Activated CD8-positive, alpha-beta memory T cell treated with anti-CD3 and anti-CD28 coated beads for 4 hours (primary cell): Measurements from ENCODE around the gene IGF1R.

ENCODE experiments used
- DNase-seq, 2 donors: peaks; one replicate each; pipeline ENCODE4 v3.0.0-alpha.2; 2020; ENCODE audit warnings: low read depth in 2 of 2

The IGF1R gene

GRCh38 chr15:98884894-98885293 lies 236.6 kb downstream of the IGF1R start:
- no peak for DNase-seq

- DNase-seq: no peak
Observed at GRCh38 chr15:98887976-98888375, 239.6 kb downstream of the IGF1R start.

GRCh38 chr15:98888820-98889479 lies 240.6 kb downstream of the IGF1R start:
- no peak for DNase-seq

- no peak for DNase-seq
Observed at GRCh38 chr15:98889930-98890695, 241.8 kb downstream of the IGF1R start.

GRCh38 chr15:98891301-98891700 lies 243.0 kb downstream of the IGF1R start:
- no peak for DNase-seq

DNA sequence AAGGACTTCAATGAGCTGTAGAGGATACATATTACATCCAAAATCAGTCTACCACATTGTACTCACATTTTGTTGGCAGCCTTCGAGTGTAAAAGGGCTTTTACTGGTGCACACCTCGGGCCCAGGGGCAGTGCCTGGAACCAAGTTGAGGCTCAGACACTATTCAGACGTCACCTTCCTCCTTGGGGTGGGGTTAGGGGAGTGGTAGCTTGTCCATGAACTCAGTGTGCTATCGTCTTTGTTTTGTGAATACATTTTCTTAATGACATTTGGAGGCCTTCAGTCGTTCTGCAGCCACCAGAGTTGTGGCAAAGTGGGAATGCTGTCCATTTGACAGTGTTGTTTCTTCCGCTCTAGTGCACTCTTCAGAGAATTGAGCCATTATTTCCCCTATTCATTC lies 245.1 kb downstream of the IGF1R start:
- DNase-seq: no peak

- no peak for DNase-seq
Observed at GRCh38 chr15:98894312-98894711, 246.0 kb downstream of the IGF1R start.

DNA sequence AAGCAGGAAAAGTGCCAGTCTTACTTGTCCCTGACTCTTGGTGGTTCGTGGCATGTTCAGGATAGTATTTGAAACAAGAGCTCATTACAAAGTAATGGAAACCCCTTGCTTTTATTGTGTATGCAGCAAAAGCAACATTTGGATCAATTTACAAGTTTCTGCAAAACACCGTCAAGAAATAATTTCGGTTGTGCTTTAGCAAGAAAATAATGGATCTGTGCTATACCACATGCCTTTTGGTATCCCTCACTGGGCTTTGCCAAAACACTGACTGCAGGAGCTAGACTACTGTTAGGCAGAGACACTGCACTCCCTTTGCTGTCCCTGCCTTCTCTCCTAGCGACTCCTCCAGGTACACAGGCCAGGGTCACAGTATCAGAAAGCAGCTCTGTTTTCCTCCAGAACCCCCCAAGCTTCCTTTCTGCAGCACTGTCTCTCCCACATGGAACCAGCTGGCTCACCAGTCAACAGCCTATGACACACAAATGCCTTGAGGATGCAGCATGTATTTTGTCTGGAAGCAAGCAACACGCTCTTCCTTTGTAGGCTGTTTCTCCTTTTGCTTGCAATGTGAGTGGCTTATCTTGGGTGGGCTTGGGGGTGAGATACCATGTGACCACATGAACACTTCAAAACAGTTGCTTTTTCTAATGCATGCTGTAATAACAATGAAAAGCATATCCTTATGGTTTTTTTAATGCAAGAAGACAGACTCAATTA lies 247.8 kb downstream of the IGF1R start:
- DNase-seq: no peak

DNA sequence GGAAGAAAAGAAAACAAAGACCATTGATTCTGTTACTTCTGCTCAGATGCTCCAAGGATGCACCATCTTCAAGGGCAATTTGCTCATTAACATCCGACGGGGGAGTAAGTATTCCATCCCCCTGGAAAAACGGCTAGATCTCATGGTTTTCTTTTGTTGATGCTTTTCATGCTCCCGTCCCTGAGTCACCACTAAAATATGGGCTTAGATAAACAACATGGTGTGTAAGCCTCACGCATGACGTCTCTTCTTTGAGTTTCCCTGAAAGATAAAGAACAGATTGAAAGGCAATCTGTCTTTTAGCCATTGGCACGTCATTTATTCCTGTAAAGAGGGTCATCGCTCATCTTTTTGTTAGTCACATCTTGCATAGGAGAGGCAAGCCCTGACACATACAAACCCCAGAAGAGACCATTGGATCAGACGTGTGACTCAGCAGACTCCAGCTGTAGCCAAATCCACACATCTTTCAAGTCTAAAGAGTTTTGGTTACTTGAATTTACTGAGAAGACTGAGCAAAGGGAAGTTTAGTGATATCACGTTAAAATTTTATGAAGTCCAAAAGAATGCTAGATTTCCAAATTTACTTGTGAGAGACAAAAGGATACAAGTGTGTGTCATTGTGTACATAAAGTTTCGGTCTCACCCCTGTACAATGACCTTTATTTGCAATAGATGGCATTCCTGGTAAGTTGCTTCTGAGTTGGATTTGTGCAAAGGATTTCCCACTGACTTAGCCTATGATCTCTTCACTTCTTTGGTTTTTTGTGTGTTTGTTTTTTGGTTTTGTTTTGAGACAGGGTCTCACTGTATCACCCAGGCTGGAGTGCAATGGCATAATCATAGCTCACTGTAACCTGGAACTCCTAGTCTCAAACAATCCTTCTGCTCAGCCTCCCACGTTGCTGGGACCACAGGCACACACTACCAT lies 248.7 kb downstream of the IGF1R start:
- DNase-seq: no peak

- DNase-seq: no peak
Observed at GRCh38 chr15:98898122-98898521, 249.8 kb downstream of the IGF1R start.

DNA sequence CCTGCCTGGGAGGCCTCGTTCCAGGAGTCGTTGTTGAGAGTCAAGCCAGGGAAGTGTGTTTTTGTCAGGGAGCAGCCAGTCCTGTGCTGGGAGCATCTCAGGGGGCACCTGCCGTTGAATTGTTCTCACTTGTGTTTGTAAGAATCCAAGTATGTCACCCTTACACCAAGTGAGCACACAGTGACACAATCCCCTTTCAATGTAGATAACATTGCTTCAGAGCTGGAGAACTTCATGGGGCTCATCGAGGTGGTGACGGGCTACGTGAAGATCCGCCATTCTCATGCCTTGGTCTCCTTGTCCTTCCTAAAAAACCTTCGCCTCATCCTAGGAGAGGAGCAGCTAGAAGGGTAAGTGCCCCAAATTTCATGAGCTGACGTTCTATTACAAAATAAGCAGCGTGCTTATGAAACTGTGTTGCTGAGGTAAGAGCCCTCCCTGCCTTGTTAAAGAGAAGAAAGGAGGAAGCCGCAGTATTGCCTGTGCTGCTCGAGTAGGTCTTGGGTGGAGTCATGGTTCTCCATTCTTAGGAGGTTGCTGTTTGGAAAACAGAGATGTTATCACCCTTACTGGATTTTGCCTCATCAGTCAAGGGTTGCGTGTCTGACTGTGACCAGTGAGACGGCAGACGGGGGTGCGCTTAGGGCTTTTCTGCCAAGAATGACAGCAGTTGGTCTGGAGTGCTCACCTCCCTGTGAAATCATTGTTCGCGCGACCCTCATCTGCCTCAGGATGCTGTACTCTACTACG lies 251.1 kb downstream of the IGF1R start:
- DNase-seq: no peak

GRCh38 chr15:98900356-98900755 lies 252.0 kb downstream of the IGF1R start:
- DNase-seq: no peak

- DNase-seq: no peak
Observed at GRCh38 chr15:98901434-98902072, 253.2 kb downstream of the IGF1R start.

DNA sequence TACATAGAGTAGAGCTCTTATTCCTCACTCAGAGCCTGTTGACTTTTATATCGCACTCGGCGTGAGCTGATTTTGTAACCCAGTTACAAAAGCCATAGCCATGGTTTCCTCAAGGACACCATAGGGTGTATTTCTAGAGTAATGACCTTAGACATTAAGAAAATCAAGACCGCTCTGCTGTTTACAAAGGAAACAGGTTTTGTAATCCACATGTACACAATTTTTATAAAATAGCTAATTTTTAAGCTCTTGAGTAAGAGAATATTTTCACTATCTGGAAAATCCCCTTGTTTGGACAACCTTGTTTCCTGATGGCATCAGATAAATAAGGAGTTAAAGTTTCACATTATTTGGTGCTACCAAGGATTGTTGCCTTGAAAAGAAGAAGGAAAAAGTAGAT lies 254.6 kb downstream of the IGF1R start:
- DNase-seq: no peak

DNA sequence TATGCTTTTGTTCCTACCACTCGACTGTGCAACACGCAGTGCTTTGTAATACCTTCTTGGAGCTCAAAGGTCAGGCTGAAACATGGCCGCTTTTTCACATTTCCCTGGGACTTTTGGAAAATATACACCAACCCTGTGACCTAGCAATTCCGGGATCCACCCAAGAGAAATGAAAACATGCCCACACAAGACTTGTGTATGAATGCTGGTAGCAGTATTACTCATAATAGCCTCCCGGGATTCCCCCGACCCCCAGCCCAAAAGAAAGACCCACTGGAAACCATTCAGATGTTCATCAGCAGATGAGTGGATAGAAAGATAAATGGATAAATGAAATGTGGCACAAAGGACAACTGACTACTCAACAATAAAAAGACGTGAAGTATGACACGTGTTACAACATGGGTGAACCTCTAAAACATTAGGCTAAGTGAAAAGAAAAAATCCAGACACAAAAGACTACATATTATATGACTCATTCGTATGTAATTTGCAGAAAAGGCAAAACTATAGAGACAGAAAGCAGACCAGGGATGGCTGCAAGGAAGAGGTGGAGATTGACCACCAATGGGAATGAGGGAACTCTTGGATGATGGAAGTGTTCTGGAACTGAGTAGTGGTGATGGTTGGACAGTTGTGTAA lies 255.2 kb downstream of the IGF1R start:
- DNase-seq: no peak

- no peak for DNase-seq
Observed at GRCh38 chr15:98904544-98904943, 256.2 kb downstream of the IGF1R start.

DNA sequence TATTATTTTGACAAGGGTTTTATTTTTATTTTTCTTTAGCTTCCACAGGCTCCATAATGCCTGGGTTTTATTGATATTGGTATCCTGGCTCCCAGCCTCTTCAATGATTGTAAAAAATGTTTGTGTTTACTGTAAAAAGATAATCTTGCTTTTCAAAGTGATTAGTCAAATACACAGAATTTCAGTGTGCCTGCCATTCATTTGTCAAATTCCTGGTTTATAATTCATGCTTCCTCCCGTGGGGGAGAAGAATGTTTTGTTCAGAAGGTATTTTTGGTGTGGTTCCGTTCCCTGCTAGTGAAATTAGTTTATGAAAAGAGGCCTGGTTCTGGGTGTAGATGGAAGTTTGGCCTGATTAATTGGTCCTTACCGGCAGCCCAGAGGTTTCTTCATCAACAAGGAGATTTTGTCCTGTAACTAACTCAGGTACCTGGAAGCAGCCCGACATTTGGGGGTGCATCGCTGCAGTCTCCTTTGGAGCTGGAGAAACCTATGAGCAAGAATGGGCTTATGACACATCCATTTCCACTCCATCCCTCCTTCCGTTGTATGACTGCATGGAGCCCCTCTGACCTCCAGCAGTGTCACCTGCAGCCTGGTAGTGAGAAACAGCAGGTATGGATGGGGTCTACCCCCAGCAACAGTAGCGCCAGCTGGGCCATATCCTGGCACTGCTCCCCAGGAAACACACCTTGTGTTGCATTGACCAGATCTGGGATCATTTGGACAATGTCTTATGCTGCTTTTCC lies 257.8 kb downstream of the IGF1R start:
- no peak for DNase-seq

DNA sequence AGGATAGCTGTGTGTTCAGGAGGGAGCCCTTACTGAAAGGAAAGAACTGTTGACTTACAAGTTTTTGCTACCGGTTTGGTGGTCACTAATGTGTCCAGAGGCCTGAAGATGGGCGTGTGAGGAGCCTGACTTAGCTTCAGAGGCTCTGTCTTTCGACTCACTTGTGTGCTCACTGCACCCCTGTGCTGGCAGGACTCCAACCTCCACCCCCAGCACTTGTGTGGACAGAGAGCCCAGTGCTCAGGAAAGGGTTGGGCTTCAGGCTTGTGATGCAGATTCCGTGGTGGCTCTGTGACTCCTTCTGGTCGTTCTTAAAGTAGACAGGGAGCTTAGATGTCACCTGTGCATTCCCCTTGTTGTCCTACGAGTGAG lies 258.4 kb downstream of the IGF1R start:
- DNase-seq: no peak

DNA sequence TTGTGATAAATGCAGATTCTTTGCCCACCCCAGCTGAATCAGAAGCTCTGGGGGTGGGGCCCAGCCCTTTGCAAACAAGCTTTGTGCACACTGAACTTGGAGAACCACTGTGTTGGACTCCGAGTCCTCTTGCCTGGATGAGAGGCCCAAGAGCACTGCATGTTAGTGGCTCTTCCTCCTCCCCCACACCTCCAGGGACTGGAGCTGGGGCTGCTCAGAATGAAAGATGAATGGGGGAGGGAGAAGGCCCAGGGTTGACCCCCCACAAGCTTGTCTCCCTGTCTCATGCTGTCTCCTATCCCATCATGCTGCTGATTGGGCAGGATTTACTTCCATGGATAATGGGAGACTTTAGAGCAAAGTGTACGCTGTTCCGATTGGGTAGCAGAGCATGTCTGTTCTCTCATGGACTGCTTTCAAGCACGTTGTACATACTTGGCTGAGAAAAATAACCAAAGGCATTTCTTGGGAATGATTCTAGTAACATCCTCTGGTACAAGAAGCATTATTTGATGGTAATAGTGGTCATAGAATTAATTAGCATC lies 259.7 kb downstream of the IGF1R start:
- DNase-seq: no peak
